ENCODE data around the gene HDAC4.

DNA sequence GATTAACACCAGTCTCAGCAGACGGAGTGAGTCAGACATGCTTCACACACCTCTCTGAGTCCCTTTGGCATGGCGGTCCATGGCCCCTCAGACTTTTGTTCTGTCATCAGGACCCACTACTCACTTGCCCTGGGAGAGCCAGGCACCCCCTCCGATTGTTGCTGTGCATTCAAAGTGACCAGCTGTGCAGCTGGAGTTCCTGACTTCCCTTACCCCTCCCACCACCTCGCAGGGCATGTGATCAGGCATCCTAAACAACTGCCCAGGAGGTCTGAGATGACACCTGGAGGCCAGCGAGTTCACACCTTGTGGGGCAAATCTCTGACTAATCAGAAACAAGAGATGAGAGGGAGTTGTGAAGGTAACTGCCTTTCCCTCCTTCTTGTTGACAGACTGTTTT, 35.3 kb upstream of the HDAC4 start:
- TF ChIP-seq YY1 (IDR thresholded peaks at IDR 0.05; ENCODE audit: insufficient read depth, insufficient read length) (no peak), SUZ12 (IDR thresholded peaks at IDR 0.05; ENCODE audit: extremely low read depth, insufficient read depth, insufficient read length) (no peak)
